ENCODE data around the gene SATB1. TPM values are rescaled to one million over a fixed set of nuclear protein-coding genes. Genes with fewer than 3 reads are reported as not detected.

The SATB1 gene
- total RNA-seq, 1 donor from 2014 or later = 28.2 TPM

DNA sequence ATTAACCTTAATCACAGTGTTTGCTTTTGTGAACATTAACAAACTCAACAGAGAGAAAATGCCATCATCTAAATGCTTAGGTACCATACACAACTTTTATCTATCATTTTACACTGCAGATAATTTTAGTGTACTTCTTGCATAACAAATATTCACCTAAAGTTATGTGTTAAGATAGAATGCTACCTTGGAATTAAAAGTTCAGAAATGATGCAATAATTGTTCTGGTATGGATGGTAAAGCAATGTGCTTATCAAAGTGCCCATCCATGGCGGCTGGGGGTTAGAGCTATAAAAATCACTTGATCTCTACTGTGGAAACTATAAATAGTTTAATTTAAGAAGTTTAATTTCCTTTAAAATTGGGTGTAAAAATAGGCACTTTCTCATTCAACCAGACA lies 28.7 kb downstream of the SATB1 start:
- TF ChIP-seq CTCF (IDR thresholded peaks at IDR 0.05; ENCODE audit: unreplicated experiment) = no peak
- no peaks in the 10 kb centered on the region for H3K27me3 Mint-ChIP-seq (ENCODE audit: unreplicated experiment)
- no peak overlapping the region for H3K4me3 Mint-ChIP-seq (ENCODE audit: unreplicated experiment)
- no peak for DNase-seq (ENCODE audit: low spot score)
- H3K4me1 Mint-ChIP-seq (ENCODE audit: unreplicated experiment) = no peaks in the 10 kb centered on the region
- H3K36me3 Mint-ChIP-seq (ENCODE audit: low read depth, unreplicated experiment) = peaks cover 7% of the 10 kb centered on the region
- no peak overlapping the region for H3K27ac Mint-ChIP-seq (ENCODE audit: unreplicated experiment)
- no peaks in the 10 kb centered on the region for H3K9me3 Mint-ChIP-seq (ENCODE audit: unreplicated experiment)

- Mint-ChIP-seq H3K36me3 (ENCODE audit: low read depth, unreplicated experiment) (peaks cover 7% of the 10 kb centered on the region), H3K9me3 (ENCODE audit: unreplicated experiment) (no peaks in the 10 kb centered on the region), H3K27ac (ENCODE audit: unreplicated experiment) (no peak overlapping the region), H3K4me3 (ENCODE audit: unreplicated experiment) (peak overlapping the region; percentile 32), H3K27me3 (ENCODE audit: unreplicated experiment) (no peaks in the 10 kb centered on the region), H3K4me1 (ENCODE audit: unreplicated experiment) (no peaks in the 10 kb centered on the region)
- TF ChIP-seq CTCF (IDR thresholded peaks at IDR 0.05; ENCODE audit: unreplicated experiment) = no peak
- no peak for DNase-seq (ENCODE audit: low spot score)
Observed at GRCh38 chr3:18394384-18394995, 30.6 kb downstream of the SATB1 start.

GRCh38 chr3:18393906-18394305 lies 31.2 kb downstream of the SATB1 start:
- Mint-ChIP-seq H3K36me3 (ENCODE audit: low read depth, unreplicated experiment) (peaks cover 7% of the 10 kb centered on the region), H3K4me1 (ENCODE audit: unreplicated experiment) (no peaks in the 10 kb centered on the region), H3K27me3 (ENCODE audit: unreplicated experiment) (no peaks in the 10 kb centered on the region), H3K9me3 (ENCODE audit: unreplicated experiment) (no peaks in the 10 kb centered on the region), H3K4me3 (ENCODE audit: unreplicated experiment) (peak overlapping the region; percentile 32), H3K27ac (ENCODE audit: unreplicated experiment) (no peak overlapping the region)
- TF ChIP-seq CTCF (IDR thresholded peaks at IDR 0.05; ENCODE audit: unreplicated experiment) = no peak
- no peak for DNase-seq (ENCODE audit: low spot score)

DNA sequence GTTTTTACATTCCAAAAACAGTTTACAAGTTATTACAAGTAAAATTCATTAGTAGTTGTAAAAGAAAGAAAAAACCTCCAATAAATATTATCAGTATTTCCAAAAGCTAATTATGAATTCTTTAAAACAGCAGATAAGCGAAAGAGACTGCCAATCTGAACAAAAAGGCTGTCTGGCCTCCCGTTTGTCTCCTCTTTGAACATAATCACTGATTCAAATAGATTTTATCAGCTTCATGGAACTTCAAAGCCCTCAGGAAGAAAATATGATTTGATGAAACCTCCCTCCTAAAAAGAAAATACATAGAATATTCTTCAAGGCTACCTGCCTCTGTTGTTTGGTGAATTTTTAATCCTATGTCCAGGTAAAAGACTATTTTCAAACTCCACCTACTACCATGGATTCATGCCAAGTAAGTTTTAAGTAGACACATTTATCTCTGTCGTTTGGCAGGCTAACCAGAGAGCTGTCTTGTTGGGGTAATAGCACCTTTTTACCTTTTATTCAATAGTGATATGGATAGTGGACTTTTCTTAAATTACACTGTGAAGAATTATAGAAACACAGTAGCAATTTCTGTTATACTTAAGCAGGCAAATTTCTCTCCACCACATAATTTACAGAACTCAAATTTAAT lies 35.0 kb downstream of the SATB1 start:
- H3K9me3 Mint-ChIP-seq (ENCODE audit: unreplicated experiment) = no peaks in the 10 kb centered on the region
- H3K4me3 Mint-ChIP-seq (ENCODE audit: unreplicated experiment) = no peak overlapping the region
- H3K4me1 Mint-ChIP-seq (ENCODE audit: unreplicated experiment) = no peaks in the 10 kb centered on the region
- no peak for TF ChIP-seq CTCF (IDR thresholded peaks at IDR 0.05; ENCODE audit: unreplicated experiment)
- no peak for DNase-seq (ENCODE audit: low spot score)
- no peaks in the 10 kb centered on the region for H3K27me3 Mint-ChIP-seq (ENCODE audit: unreplicated experiment)
- H3K36me3 Mint-ChIP-seq (ENCODE audit: low read depth, unreplicated experiment) = peaks cover 7% of the 10 kb centered on the region
- no peak overlapping the region for H3K27ac Mint-ChIP-seq (ENCODE audit: unreplicated experiment)

DNA sequence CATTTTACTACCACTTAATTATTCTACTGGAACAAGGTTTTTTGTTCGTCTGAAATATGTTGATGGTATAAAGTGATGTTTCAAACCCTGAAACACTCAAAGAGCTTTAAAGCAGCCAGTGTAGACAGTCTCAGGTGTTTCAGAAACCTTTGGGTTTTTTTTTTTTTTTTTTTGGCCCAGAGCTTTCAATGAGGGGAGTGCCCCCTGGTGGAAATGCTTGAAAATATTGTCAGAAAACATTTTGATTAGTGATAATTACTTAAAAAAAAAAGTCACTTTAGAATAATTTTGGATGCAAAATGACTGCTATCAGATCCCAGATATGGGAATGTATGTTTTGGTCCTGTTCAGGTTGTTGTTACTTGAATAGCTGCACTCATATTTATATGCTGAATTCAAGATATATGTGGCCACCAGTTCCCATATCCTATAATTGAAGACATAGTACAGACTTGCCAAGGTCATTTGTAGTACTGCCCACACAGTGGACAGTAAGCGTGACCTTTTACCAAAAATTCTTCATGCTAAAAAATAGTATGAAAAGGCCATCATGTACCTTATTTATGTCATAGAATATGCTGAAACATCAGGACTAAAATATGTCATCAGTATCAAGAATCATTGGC lies 35.9 kb downstream of the SATB1 start:
- Mint-ChIP-seq H3K4me3 (ENCODE audit: unreplicated experiment) (no peak overlapping the region), H3K9me3 (ENCODE audit: unreplicated experiment) (no peaks in the 10 kb centered on the region), H3K27ac (ENCODE audit: unreplicated experiment) (no peak overlapping the region), H3K36me3 (ENCODE audit: low read depth, unreplicated experiment) (peaks cover 3% of the 10 kb centered on the region), H3K27me3 (ENCODE audit: unreplicated experiment) (no peaks in the 10 kb centered on the region), H3K4me1 (ENCODE audit: unreplicated experiment) (no peaks in the 10 kb centered on the region)
- peak; percentile 26 for DNase-seq (ENCODE audit: low spot score)
- TF ChIP-seq CTCF (IDR thresholded peaks at IDR 0.05; ENCODE audit: unreplicated experiment) = peak; percentile 87
